PFSK-1 (cell line): ENCODE results near the gene RHPN2.

ENCODE experiments used
- FOXP2 ChIP-seq: optimal IDR thresholded peaks from 2 replicates; pipeline ENCODE3; 2011; ENCODE audit warnings: borderline replicate concordance, control low read depth, inconsistent platforms; ENCODE audit not compliant: insufficient read depth; ENCODE audit errors: extremely low read length, extremely low read depth
- POLR2AphosphoS5 ChIP-seq: IDR thresholded peaks from 2 replicates; pipeline ENCODE4 v1.6.1; 2012; ENCODE audit warnings: low read depth, mild to moderate bottlenecking, control low read depth, low read length, moderate library complexity
- SIN3A ChIP-seq: IDR thresholded peaks from 2 replicates; pipeline ENCODE4 v1.6.1; 2012; ENCODE audit warnings: mild to moderate bottlenecking, low read length, moderate library complexity, borderline replicate concordance; ENCODE audit not compliant: insufficient read depth
- TAF1 ChIP-seq: IDR thresholded peaks from 2 replicates; pipeline ENCODE4 v1.6.1; 2012; ENCODE audit warnings: low read length, control low read depth, borderline replicate concordance; ENCODE audit not compliant: insufficient read depth
- TF ChIP-seq, protein P1 (sequence below), 2 experiments: IDR thresholded peaks; 2 replicates each; pipeline versions ENCODE4 v1.6.1 to v1.8.0; 2011 to 2012; ENCODE audit warnings: low read depth in 2 of 2, low read length in 2 of 2, control low read depth in 1 of 2, inconsistent platforms in 1 of 2, mild to moderate bottlenecking in 1 of 2, moderate library complexity in 1 of 2; ENCODE audit not compliant: insufficient read depth in 1 of 2

The RHPN2 gene

DNA sequence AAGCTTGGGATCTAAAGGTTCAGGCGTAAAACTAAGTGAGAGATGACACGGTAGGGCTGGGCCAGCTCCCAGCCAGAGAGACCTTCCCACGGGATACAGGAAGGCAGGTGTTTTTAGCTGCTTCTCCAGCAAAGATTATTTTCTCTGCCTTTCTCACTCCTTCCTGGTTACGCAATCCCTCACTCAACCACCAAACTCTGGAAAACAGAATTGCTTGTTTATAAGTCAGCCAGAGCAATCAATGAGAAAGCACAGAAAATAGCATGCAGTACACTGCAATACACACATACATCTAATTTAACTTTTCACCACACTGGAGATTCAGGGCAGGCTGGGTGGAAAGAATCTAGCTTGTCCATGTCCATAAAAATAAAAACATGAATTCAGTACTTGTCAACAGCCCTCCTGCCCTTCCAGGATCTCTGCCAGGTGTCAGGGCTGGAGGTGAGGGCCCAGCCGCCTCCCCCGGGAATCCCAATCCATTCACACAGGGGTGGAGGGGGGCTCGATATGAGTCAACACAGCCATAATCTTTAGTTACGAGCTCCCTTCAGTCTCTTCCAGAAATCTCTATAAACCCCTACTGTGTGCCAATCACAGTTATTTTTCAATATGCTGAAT, 12.2 kb downstream of the RHPN2 start:
- TF ChIP-seq, protein P1, sequence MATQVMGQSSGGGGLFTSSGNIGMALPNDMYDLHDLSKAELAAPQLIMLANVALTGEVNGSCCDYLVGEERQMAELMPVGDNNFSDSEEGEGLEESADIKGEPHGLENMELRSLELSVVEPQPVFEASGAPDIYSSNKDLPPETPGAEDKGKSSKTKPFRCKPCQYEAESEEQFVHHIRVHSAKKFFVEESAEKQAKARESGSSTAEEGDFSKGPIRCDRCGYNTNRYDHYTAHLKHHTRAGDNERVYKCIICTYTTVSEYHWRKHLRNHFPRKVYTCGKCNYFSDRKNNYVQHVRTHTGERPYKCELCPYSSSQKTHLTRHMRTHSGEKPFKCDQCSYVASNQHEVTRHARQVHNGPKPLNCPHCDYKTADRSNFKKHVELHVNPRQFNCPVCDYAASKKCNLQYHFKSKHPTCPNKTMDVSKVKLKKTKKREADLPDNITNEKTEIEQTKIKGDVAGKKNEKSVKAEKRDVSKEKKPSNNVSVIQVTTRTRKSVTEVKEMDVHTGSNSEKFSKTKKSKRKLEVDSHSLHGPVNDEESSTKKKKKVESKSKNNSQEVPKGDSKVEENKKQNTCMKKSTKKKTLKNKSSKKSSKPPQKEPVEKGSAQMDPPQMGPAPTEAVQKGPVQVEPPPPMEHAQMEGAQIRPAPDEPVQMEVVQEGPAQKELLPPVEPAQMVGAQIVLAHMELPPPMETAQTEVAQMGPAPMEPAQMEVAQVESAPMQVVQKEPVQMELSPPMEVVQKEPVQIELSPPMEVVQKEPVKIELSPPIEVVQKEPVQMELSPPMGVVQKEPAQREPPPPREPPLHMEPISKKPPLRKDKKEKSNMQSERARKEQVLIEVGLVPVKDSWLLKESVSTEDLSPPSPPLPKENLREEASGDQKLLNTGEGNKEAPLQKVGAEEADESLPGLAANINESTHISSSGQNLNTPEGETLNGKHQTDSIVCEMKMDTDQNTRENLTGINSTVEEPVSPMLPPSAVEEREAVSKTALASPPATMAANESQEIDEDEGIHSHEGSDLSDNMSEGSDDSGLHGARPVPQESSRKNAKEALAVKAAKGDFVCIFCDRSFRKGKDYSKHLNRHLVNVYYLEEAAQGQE (IDR thresholded peaks at IDR 0.05; ENCODE audit: insufficient read depth in 1 of 2, low read depth in 2 of 2, low read length in 2 of 2) = no peak
- no peak for TF ChIP-seq FOXP2
- no peak for TF ChIP-seq POLR2AphosphoS5
- no peak for TF ChIP-seq TAF1
- no peak for TF ChIP-seq SIN3A

DNA sequence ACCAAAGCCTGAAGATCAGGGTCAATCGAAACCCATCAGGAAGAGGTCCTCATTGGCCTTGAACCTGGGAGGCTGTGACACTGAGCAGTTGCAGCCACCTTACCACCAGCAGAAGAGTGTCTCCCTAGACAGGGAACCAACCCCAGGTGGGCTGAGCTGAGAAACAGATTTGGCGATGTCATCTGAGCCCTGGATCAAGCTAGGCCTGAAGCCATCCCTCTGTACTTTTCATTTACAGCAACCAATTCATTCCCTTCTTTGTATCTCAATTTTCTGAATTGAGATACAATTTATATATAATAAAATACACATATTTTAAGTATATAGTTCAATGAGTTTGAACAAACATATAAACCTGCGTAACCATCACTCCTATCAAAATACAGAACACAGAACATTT, 14.6 kb downstream of the RHPN2 start:
- TF ChIP-seq FOXP2 = no peak
- TF ChIP-seq POLR2AphosphoS5 = no peak
- TF ChIP-seq, protein P1 (IDR thresholded peaks at IDR 0.05; ENCODE audit: insufficient read depth in 1 of 2, low read depth in 2 of 2, low read length in 2 of 2) = no peak
- TF ChIP-seq SIN3A = no peak
- TF ChIP-seq TAF1 = no peak

DNA sequence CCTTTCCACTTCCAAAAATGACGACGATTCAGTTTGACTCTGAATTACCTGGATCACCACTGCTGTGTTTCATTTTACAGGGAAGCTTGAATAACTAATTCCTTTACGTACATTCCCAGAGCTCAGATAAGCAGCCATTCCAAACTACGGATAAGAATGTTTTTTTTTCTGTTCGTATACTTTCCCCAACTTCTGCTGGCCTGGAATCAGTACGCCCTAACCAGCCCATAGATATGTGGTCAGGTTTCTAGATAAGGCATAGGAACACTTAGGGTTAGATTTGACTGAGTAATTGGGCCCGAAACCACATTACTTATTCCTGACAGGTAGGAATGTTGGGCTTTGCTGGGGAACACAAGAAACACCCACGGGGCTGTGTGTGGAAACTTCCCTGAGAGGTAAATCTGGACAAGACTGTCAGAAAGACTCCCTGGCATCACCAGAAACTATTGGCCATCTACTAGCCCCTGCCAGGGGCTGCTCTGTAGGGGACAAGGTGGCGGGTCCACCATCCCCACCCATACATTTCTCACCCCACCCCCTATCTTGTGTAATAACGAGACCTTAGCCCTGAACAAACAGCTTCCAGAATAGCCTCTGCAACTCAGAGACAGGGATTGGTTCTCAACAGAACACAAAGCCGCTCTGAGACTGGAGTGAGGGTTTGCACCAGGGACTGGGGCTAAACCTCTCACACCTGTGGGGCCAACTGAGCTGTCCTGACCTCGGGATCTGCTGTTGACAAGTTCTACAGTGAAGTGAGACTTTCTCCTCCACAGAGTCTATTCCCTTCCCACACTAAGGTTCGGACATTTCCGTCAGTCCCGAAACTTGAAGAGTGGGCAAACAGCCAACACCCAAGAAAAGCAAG, 15.6 kb downstream of the RHPN2 start:
- no peak for TF ChIP-seq FOXP2
- TF ChIP-seq POLR2AphosphoS5 = no peak
- TF ChIP-seq SIN3A = no peak
- TF ChIP-seq, protein P1 (IDR thresholded peaks at IDR 0.05; ENCODE audit: insufficient read depth in 1 of 2, low read depth in 2 of 2, low read length in 2 of 2) = no peak
- TF ChIP-seq TAF1 = no peak

DNA sequence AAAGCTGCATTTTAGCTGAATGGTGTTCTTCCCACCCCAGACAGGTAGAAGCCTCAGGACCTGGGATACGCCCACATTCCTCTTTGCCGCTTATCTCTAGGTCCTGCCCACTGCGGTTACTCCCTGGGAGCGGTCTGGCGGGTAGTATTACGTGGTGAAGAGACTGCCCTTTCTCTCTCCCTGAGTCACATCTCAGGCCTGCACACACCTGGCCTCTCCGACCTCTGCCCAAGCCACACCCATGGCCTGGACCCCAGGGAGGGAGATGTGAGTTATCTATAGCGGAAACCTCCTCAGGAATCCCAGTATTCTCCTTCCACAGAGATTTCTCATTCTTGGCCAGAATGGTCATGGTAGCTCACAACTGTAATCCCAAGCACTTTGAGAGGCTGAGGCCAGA, 17.3 kb downstream of the RHPN2 start:
- TF ChIP-seq SIN3A = no peak
- TF ChIP-seq TAF1 = no peak
- TF ChIP-seq, protein P1 (IDR thresholded peaks at IDR 0.05; ENCODE audit: insufficient read depth in 1 of 2, low read depth in 2 of 2, low read length in 2 of 2) = no peak
- TF ChIP-seq FOXP2 = no peak
- no peak for TF ChIP-seq POLR2AphosphoS5
